IgD-negative memory B cell (primary cell): ENCODE data around the gene EVL. TPM values are rescaled to one million over a fixed set of nuclear protein-coding genes. Genes with fewer than 3 reads are reported as not detected.
A peak's percentile ranks its signal among the peaks of the same experiment; 100 is the strongest.
"Not testable (repeated sequence)": the region's sequence is repeated elsewhere in the genome, so short reads cannot be mapped to it uniquely, and the experiment has no call there.

Source experiments
- H3K27ac Mint-ChIP-seq, 3 donors: one replicate each; pipeline ENCODE4 v1.8.0; 2020 to 2022; ENCODE audit warnings: mild to moderate bottlenecking in 3 of 3, mixed read lengths in 3 of 3, moderate library complexity in 1 of 3
- H3K27me3 Mint-ChIP-seq: one replicate; pipeline ENCODE4 v1.8.0; 2021; ENCODE audit warnings: mixed read lengths
- H3K36me3 Mint-ChIP-seq: one replicate; pipeline ENCODE4 v1.8.0; 2020; ENCODE audit warnings: mild to moderate bottlenecking, mixed read lengths
- H3K4me1 Mint-ChIP-seq, 3 donors: one replicate each; pipeline ENCODE4 v1.8.0; 2020 to 2022; ENCODE audit warnings: mixed read lengths in 3 of 3, mild to moderate bottlenecking in 1 of 3
- H3K4me3 Mint-ChIP-seq, 4 donors: one replicate each; pipeline ENCODE4 v1.8.0; 2020 to 2022; ENCODE audit warnings: mild to moderate bottlenecking in 4 of 4, mixed read lengths in 4 of 4, moderate library complexity in 3 of 4
- H3K9me3 Mint-ChIP-seq, 3 donors: one replicate each; pipeline ENCODE4 v1.8.0; 2020 to 2021; ENCODE audit warnings: mixed read lengths in 3 of 3, mild to moderate bottlenecking in 1 of 3
- polyA plus RNA-seq: library from polyadenylated mRNA; unstranded; fragments of 300-500 nt; fragmentation: Illumina TruSeq; gene quantifications from one replicate; pipeline ENCODE4 v1.2.3, GENCODE V29; 2021

The EVL gene
- polyA plus RNA-seq, 1 donor from 2014 or later = 73.3 TPM

- Mint-ChIP-seq H3K27me3 (no peaks in the 10 kb centered on the region), H3K27ac (peak overlapping the region in 1 of 3 donors; percentile 37), H3K9me3 (no peaks in the 10 kb centered on the region), H3K4me1 (peaks cover 7 to 11% (median 8%) of the 10 kb centered on the region in 3 donors), H3K36me3 (no peaks in the 10 kb centered on the region), H3K4me3 (peak overlapping the region; percentile 31 to 83 (median 64))
These were observed 100.2 kb downstream of the EVL start for GRCh38 chr14:100165376-100165775.

GRCh38 chr14:100165831-100166440 is 100.7 kb downstream of the EVL start:
- H3K9me3 Mint-ChIP-seq = peaks cover 0 to 2% (median 0%) of the 10 kb centered on the region in 3 donors
- H3K27ac Mint-ChIP-seq = peak overlapping the region in 1 of 3 donors; percentile 59
- H3K27me3 Mint-ChIP-seq = no peaks in the 10 kb centered on the region
- peak overlapping the region; percentile 79 to 95 (median 87) for H3K4me3 Mint-ChIP-seq
- H3K4me1 Mint-ChIP-seq = peaks cover 8 to 11% (median 11%) of the 10 kb centered on the region in 3 donors
- H3K36me3 Mint-ChIP-seq = no peaks in the 10 kb centered on the region

GRCh38 chr14:100168506-100168905 is 103.3 kb downstream of the EVL start:
- Mint-ChIP-seq H3K4me3 (no peak overlapping the region), H3K27ac (no peak overlapping the region), H3K36me3 (no peaks in the 10 kb centered on the region), H3K9me3 (peaks cover 0 to 2% (median 0%) of the 10 kb centered on the region in 3 donors), H3K4me1 (peaks cover 8 to 11% (median 11%) of the 10 kb centered on the region in 3 donors), H3K27me3 (peaks cover 6% of the 10 kb centered on the region)

- Mint-ChIP-seq H3K27ac (peak overlapping the region in 1 of 3 donors; percentile 79), H3K4me1 (peaks cover 5 to 10% (median 6%) of the 10 kb centered on the region in 3 donors), H3K9me3 (peaks cover 0 to 2% (median 0%) of the 10 kb centered on the region in 3 donors), H3K27me3 (peaks cover 6% of the 10 kb centered on the region), H3K4me3 (no peak overlapping the region), H3K36me3 (no peaks in the 10 kb centered on the region)
These were observed 105.7 kb downstream of the EVL start for GRCh38 chr14:100170880-100171279.

GRCh38 chr14:100172811-100173210 is 107.6 kb downstream of the EVL start:
- peaks cover 1% of the 10 kb centered on the region for H3K36me3 Mint-ChIP-seq
- H3K4me1 Mint-ChIP-seq = peaks cover 0 to 6% (median 1%) of the 10 kb centered on the region in 3 donors
- H3K4me3 Mint-ChIP-seq = no peak overlapping the region
- peaks cover 6% of the 10 kb centered on the region for H3K27me3 Mint-ChIP-seq
- H3K9me3 Mint-ChIP-seq = peaks cover 0 to 2% (median 0%) of the 10 kb centered on the region in 3 donors
- H3K27ac Mint-ChIP-seq = no peak overlapping the region

- H3K36me3 Mint-ChIP-seq = peaks cover 1% of the 10 kb centered on the region
- peaks cover 0 to 8% (median 1%) of the 10 kb centered on the region in 3 donors for H3K4me1 Mint-ChIP-seq
- no peak overlapping the region for H3K4me3 Mint-ChIP-seq
- H3K27me3 Mint-ChIP-seq = peaks cover 6% of the 10 kb centered on the region
- peaks cover 0 to 2% (median 0%) of the 10 kb centered on the region in 3 donors for H3K9me3 Mint-ChIP-seq
- H3K27ac Mint-ChIP-seq = no peak overlapping the region
These were observed 108.1 kb downstream of the EVL start for GRCh38 chr14:100173353-100173752.

- Mint-ChIP-seq H3K4me1 (peaks cover 0 to 3% (median 0%) of the 10 kb centered on the region in 3 donors), H3K27me3 (peaks cover 6% of the 10 kb centered on the region), H3K9me3 (no peaks in the 10 kb centered on the region), H3K27ac (peak overlapping the region in 1 of 3 donors; percentile 64), H3K36me3 (peaks cover 1% of the 10 kb centered on the region), H3K4me3 (no peak overlapping the region)
These were observed 111.6 kb downstream of the EVL start for GRCh38 chr14:100176811-100177327.

- Mint-ChIP-seq H3K9me3 (no peaks in the 10 kb centered on the region), H3K27ac (no peak overlapping the region), H3K36me3 (peaks cover 1% of the 10 kb centered on the region), H3K4me1 (peaks cover 0 to 3% (median 0%) of the 10 kb centered on the region in 3 donors), H3K4me3 (no peak overlapping the region), H3K27me3 (no peaks in the 10 kb centered on the region)
These were observed 113.5 kb downstream of the EVL start for GRCh38 chr14:100178691-100179090.

- H3K27ac Mint-ChIP-seq, H3K4me1 Mint-ChIP-seq, H3K36me3 Mint-ChIP-seq, H3K27me3 Mint-ChIP-seq, H3K4me3 Mint-ChIP-seq, H3K9me3 Mint-ChIP-seq: not testable (repeated sequence)
These were observed 115.4 kb downstream of the EVL start for GRCh38 chr14:100180671-100181070.

GRCh38 chr14:100181876-100182551 is 116.8 kb downstream of the EVL start:
- H3K9me3 Mint-ChIP-seq, H3K27ac Mint-ChIP-seq, H3K27me3 Mint-ChIP-seq, H3K4me1 Mint-ChIP-seq, H3K4me3 Mint-ChIP-seq, H3K36me3 Mint-ChIP-seq: not testable (repeated sequence)

GRCh38 chr14:100187247-100187833 is 122.1 kb downstream of the EVL start:
- Mint-ChIP-seq H3K27ac (no peak overlapping the region), H3K27me3 (no peaks in the 10 kb centered on the region), H3K36me3 (no peaks in the 10 kb centered on the region), H3K9me3 (peaks cover 0 to 1% (median 0%) of the 10 kb centered on the region in 3 donors), H3K4me1 (no peaks in the 10 kb centered on the region), H3K4me3 (no peak overlapping the region)

- Mint-ChIP-seq H3K4me3 (no peak overlapping the region), H3K9me3 (peaks cover 0 to 1% (median 0%) of the 10 kb centered on the region in 3 donors), H3K36me3 (no peaks in the 10 kb centered on the region), H3K27me3 (no peaks in the 10 kb centered on the region), H3K27ac (peak overlapping the region in 1 of 3 donors; percentile 65), H3K4me1 (peaks cover 4 to 8% (median 4%) of the 10 kb centered on the region in 3 donors)
These were observed 123.3 kb downstream of the EVL start for GRCh38 chr14:100188392-100189030.

GRCh38 chr14:100190126-100190525 is 124.9 kb downstream of the EVL start:
- Mint-ChIP-seq H3K4me3 (no peak overlapping the region), H3K9me3 (peaks cover 0 to 1% (median 0%) of the 10 kb centered on the region in 3 donors), H3K4me1 (peaks cover 6 to 9% (median 7%) of the 10 kb centered on the region in 3 donors), H3K27me3 (no peaks in the 10 kb centered on the region), H3K27ac (no peak overlapping the region), H3K36me3 (no peaks in the 10 kb centered on the region)

GRCh38 chr14:100191584-100192249 is 126.5 kb downstream of the EVL start:
- no peaks in the 10 kb centered on the region for H3K36me3 Mint-ChIP-seq
- no peak overlapping the region for H3K27ac Mint-ChIP-seq
- no peaks in the 10 kb centered on the region for H3K9me3 Mint-ChIP-seq
- no peaks in the 10 kb centered on the region for H3K27me3 Mint-ChIP-seq
- H3K4me1 Mint-ChIP-seq = peaks cover 6 to 9% (median 7%) of the 10 kb centered on the region in 3 donors
- no peak overlapping the region for H3K4me3 Mint-ChIP-seq
